ENCODE measurements around the gene ATG9B.
"Not testable (repeated sequence)": the region's sequence is repeated elsewhere in the genome, so short reads cannot be mapped to it uniquely, and the experiment has no call there.

The ATG9B gene

DNA sequence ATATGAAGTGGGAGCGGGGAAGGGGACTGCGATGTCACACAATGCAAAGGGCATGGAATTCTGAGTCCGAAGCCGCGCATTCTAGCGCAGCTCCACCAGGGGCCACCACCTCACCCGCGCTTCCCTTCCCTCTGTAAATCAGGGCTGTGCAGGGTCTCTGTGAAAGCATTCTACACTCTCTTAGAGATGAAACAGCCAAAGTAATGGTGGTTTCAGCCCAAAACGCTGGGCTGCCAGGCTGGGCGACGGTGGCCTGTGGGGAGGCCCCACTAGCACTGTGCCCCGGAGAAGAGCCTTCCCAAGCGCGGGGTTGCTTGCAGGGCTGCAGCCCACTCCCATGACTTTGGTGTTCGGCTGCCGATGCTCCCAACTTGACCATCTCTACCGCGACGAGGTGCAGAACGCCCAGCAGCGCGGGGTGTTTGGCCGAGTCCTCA, 11.4 kb downstream of the ATG9B start:
- Histone ChIP-seq H3K27me3 (replicated peaks) (peaks cover 8% of the 10 kb centered on the region), H3K4me3 (ENCODE audit: low read depth, low read length) (no peak overlapping the region), H3K36me3 (replicated peaks) (no peaks in the 10 kb centered on the region), H3K27ac (no peak overlapping the region)
- peak; percentile 33 for DNase-seq
- TF ChIP-seq, protein P1, sequence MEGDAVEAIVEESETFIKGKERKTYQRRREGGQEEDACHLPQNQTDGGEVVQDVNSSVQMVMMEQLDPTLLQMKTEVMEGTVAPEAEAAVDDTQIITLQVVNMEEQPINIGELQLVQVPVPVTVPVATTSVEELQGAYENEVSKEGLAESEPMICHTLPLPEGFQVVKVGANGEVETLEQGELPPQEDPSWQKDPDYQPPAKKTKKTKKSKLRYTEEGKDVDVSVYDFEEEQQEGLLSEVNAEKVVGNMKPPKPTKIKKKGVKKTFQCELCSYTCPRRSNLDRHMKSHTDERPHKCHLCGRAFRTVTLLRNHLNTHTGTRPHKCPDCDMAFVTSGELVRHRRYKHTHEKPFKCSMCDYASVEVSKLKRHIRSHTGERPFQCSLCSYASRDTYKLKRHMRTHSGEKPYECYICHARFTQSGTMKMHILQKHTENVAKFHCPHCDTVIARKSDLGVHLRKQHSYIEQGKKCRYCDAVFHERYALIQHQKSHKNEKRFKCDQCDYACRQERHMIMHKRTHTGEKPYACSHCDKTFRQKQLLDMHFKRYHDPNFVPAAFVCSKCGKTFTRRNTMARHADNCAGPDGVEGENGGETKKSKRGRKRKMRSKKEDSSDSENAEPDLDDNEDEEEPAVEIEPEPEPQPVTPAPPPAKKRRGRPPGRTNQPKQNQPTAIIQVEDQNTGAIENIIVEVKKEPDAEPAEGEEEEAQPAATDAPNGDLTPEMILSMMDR (IDR thresholded peaks at IDR 0.05; ENCODE audit: low read depth, low read length, missing control alignments) = peak; percentile 85
- in situ Hi-C loops (cut with HindIII; ENCODE audit: low pct_ligation_motif_present, low sequenced_read_pairs) = no loop called here

DNA sequence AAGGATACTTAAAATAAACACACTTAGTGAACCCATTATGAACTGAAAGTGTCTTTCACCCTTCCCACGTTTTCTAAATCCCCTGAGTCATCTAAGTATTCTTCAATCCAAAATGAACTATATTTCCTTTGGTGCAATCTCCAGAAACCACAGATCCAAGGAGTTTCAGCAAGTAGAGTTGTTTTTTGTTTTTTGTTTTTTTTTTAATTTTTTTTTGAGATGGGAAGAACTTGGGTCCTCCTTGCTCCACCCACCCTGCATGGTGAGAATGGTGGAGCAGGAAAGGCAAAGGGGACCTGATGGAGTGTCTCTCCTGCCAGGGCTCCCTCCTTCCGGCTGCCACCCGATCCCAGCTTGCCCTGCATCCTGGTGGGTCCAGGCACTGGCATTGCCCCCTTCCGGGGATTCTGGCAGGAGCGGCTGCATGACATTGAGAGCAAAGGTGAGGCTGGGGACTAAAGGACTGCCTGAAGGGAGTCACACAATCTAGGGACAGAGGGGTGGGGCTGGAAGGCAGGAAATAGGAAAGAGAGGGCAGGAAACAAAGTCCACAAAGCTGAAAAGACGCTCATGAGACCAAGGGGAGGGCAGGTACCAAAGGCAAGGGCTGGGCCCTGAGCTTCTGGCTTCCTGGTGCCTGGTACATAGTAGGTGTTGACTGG, 12.1 kb downstream of the ATG9B start:
- in situ Hi-C loops (cut with HindIII; ENCODE audit: low pct_ligation_motif_present, low sequenced_read_pairs) = no loop called here
- Histone ChIP-seq H3K36me3 (replicated peaks) (no peaks in the 10 kb centered on the region), H3K4me3 (ENCODE audit: low read depth, low read length) (no peak overlapping the region), H3K27ac (no peak overlapping the region), H3K27me3 (replicated peaks) (peaks cover 6% of the 10 kb centered on the region)
- no peak for DNase-seq
- TF ChIP-seq, protein P1 (IDR thresholded peaks at IDR 0.05; ENCODE audit: low read depth, low read length, missing control alignments) = no peak

DNA sequence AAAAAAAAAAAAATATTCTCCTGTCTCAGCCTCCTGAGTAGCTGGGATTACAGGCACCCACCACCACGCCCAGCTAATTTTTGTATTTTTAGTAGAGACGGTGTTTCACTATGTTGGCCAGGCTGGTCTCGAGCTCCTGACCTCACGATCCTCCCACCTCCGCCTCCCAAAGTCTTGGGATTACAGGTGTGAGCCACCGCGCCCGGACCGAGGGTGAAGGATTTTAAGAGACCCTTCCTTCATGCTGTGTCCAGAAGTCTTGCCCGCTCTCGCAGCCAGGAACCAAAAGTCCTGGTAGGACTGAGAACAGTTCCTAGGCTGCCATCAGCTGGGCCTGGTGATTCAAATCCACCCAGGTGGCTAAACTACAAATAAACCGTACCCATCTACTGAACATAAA, 12.7 kb downstream of the ATG9B start:
- DNase-seq; H3K27me3 ChIP-seq (replicated peaks); in situ Hi-C loops (cut with HindIII; ENCODE audit: low pct_ligation_motif_present, low sequenced_read_pairs); H3K36me3 ChIP-seq (replicated peaks); H3K4me3 ChIP-seq (ENCODE audit: low read depth, low read length); H3K27ac ChIP-seq: not testable (repeated sequence)

DNA sequence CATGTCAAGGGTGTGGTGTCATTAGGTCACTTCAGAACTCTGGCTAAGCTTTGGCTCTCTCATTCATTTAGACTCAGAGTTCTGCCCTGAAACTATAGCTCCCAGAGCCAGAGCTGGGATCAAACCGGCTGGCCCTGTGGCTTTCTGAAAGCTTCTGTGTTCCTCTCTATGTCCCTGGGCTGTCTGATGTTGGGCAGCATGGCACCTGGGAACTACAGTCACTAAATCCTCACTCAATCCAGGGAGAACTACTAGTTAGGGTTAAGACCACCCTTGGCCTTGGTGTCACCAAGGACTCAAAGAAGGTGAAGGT, 13.2 kb downstream of the ATG9B start:
- H3K27ac ChIP-seq = no peak overlapping the region

DNA sequence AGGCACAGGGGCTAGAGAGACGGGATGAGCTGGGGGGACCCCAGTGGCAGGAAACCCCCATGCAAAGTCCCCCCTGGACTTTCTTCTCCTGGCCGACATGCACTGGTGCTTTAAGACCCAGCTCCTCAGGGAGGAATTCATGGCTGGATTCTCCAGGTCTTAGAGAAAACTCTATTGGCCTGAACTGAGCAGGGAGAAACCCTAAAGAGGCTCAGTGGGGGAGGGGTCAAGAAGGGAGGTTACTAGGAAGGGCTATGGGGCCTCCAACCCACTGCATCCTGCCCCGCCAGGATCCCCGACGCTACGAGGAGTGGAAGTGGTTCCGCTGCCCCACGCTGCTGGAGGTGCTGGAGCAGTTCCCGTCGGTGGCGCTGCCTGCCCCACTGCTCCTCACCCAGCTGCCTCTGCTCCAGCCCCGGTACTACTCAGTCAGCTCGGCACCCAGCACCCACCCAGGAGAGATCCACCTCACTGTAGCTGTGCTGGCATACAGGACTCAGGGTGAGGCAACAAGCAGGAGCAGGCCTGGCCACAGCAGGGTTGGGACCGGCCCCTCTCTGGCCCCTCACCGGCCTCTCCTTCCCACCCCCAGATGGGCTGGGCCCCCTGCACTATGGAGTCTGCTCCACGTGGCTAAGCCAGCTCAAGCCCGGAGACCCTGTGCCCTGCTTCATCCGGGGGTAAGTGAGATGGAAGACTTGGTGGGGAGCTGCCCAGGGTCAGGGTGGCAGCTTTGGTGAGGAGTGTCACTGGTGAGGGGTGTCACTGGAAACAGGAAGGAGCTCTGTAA, 13.8 kb downstream of the ATG9B start:
- Histone ChIP-seq H3K27me3 (replicated peaks) (peaks cover 6% of the 10 kb centered on the region), H3K36me3 (replicated peaks) (no peaks in the 10 kb centered on the region), H3K27ac (no peak overlapping the region), H3K4me3 (ENCODE audit: low read depth, low read length) (no peak overlapping the region)
- in situ Hi-C loops (cut with HindIII; ENCODE audit: low pct_ligation_motif_present, low sequenced_read_pairs) = no loop called here
- TF ChIP-seq, protein P1 (IDR thresholded peaks at IDR 0.05; ENCODE audit: low read depth, low read length, missing control alignments) = no peak
- no peak for DNase-seq

More for the DNA sequence above, 13.2 kb downstream of the ATG9B start:
- H3K4me3 ChIP-seq (ENCODE audit: low read depth, low read length) = no peak overlapping the region
- no peaks in the 10 kb centered on the region for H3K36me3 ChIP-seq (replicated peaks)
- TF ChIP-seq, protein P1 (IDR thresholded peaks at IDR 0.05; ENCODE audit: low read depth, low read length, missing control alignments) = no peak
- DNase-seq = no peak
- H3K27me3 ChIP-seq (replicated peaks) = peaks cover 6% of the 10 kb centered on the region
- in situ Hi-C loops (cut with HindIII; ENCODE audit: low pct_ligation_motif_present, low sequenced_read_pairs) = no loop called here

DNA sequence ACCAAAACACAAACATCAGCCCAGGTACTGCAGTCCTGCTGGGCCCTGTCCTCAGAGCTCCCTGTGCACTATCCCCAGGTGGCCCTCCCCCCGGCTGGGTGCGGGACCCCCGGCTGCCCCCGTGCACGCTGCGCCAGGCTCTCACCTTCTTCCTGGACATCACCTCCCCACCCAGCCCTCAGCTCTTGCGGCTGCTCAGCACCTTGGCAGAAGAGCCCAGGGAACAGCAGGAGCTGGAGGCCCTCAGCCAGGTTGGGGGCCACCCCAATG, 14.3 kb downstream of the ATG9B start:
- Histone ChIP-seq H3K36me3 (replicated peaks) (no peaks in the 10 kb centered on the region), H3K27ac (no peak overlapping the region), H3K27me3 (replicated peaks) (peaks cover 6% of the 10 kb centered on the region), H3K4me3 (ENCODE audit: low read depth, low read length) (no peak overlapping the region)
- in situ Hi-C loops (cut with HindIII; ENCODE audit: low pct_ligation_motif_present, low sequenced_read_pairs) = no loop called here
- TF ChIP-seq, protein P1 (IDR thresholded peaks at IDR 0.05; ENCODE audit: low read depth, low read length, missing control alignments) = no peak
- no peak for DNase-seq
